SU-DHL-6 (cell line): ENCODE data around the gene OAS1.

ENCODE experiments used
- EZH2phosphoT487 ChIP-seq: fragments of 200-600 bp; sonication (generic), shearing (Covaris generic); conservative IDR thresholded peaks from 2 replicates; pipeline ENCODE4 v1.6.1; 2018; ENCODE audit warnings: mild to moderate bottlenecking, antibody characterized with exemption, low read length, moderate library complexity, mixed read lengths
- TF ChIP-seq, protein P1 (sequence below): fragments of 200-600 bp; sonication (generic); IDR thresholded peaks from one replicate; pipeline ENCODE4 v1.5.1; 2017; ENCODE audit warnings: antibody characterized with exemption, mild to moderate bottlenecking, low read length, moderate library complexity; ENCODE audit not compliant: insufficient read depth, poor library complexity, severe bottlenecking

DNA sequence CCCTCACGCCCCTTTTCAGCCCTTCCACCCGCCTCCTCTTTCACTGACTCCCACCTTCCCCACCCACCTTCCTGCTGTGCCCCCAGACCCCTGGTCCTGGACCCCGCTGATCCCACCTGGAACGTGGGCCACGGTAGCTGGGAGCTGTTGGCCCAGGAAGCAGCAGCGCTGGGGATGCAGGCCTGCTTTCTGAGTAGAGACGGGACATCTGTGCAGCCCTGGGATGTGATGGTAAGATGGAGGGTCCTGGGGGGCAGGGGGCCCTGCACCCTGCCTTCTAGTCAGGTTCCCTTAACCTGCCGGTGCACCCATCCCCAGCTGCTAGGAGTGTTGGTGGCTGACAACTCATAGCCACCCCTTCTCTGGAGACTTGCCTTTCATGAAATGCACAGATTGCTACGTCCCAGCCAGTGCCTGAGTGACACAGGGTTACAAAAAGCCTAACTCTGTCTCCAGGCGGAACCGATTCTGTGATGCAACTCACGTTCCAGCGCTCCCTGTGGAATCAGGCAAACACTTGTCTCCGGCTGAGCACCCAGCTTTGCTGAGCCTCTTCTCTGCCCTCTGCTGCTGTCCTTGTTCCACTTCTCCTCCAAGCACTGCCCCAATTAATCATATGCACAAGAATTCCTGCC lies 56.6 kb downstream of the OAS1 start:
- TF ChIP-seq, protein P1, sequence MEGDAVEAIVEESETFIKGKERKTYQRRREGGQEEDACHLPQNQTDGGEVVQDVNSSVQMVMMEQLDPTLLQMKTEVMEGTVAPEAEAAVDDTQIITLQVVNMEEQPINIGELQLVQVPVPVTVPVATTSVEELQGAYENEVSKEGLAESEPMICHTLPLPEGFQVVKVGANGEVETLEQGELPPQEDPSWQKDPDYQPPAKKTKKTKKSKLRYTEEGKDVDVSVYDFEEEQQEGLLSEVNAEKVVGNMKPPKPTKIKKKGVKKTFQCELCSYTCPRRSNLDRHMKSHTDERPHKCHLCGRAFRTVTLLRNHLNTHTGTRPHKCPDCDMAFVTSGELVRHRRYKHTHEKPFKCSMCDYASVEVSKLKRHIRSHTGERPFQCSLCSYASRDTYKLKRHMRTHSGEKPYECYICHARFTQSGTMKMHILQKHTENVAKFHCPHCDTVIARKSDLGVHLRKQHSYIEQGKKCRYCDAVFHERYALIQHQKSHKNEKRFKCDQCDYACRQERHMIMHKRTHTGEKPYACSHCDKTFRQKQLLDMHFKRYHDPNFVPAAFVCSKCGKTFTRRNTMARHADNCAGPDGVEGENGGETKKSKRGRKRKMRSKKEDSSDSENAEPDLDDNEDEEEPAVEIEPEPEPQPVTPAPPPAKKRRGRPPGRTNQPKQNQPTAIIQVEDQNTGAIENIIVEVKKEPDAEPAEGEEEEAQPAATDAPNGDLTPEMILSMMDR = no peak
- TF ChIP-seq EZH2phosphoT487 = no peak
